Frontal cortex (tissue), 1 donor: ENCODE data around the gene NKRF. TPM values are rescaled to one million over a fixed set of nuclear protein-coding genes. Genes with fewer than 3 reads are reported as not detected.
A peak's percentile ranks its signal among the peaks of the same experiment; 100 is the strongest.

ENCODE experiments used
- small RNA-seq: library from RNA; depleted of rRNA; stranded (forward); fragments of <200 nt; gene quantifications from one replicate; pipeline ENCODE3, GENCODE V24; 2014
- total RNA-seq: library from RNA; depleted of rRNA; stranded (reverse); fragments of >200 nt; gene quantifications from one replicate; pipeline ENCODE4 v1.2.3, GENCODE V29; 2014

Gene NKRF
- total RNA-seq, 1 donor from 2014 or later: 15.1 TPM

Small RNAs within 50 kb of the gene (small RNA-seq; reads per million reads assigned to genes)
- 10.9 reads per million, percentile 96 among the genes with 10 or more reads in this experiment for gene MIR766

Other genes starting within 250 kb of the NKRF start
- gene SLC25A43, start 207.1 kb downstream of the NKRF start, total RNA-seq: 2.4 TPM
- gene SLC25A5, start 138.0 kb downstream of the NKRF start, total RNA-seq: 88.0 TPM
- 35.1 TPM for gene STEEP1, start 41.0 kb downstream of the NKRF start, total RNA-seq
- 22.4 TPM for gene UBE2A, start 31.9 kb downstream of the NKRF start, total RNA-seq
- gene SEPTIN6, start 86.7 kb upstream of the NKRF start, total RNA-seq: 69.3 TPM
- 0.82 TPM for gene SOWAHD, start 152.2 kb upstream of the NKRF start, total RNA-seq
- gene RPL39, start 185.2 kb upstream of the NKRF start, total RNA-seq: 3,561 TPM
- 3.7 TPM for gene UPF3B, start 246.5 kb upstream of the NKRF start, total RNA-seq